Measurements from ENCODE around the gene DLX3.

Gene DLX3

GRCh38 chr17:49957350-49957749 lies 37.7 kb downstream of the DLX3 start:
- no peak for DNase-seq (ENCODE audit: low read depth)

- no peak for DNase-seq (ENCODE audit: low read depth)
Observed at GRCh38 chr17:49956780-49957179, 38.2 kb downstream of the DLX3 start.

GRCh38 chr17:49955157-49955556 lies 39.9 kb downstream of the DLX3 start:
- DNase-seq (ENCODE audit: low read depth), result no peak

GRCh38 chr17:49952912-49953497 lies 42.0 kb downstream of the DLX3 start:
- no peak for DNase-seq (ENCODE audit: low read depth)

GRCh38 chr17:49952209-49952911 lies 42.7 kb downstream of the DLX3 start:
- peak; percentile 77 for DNase-seq (ENCODE audit: low read depth)

- no peak for DNase-seq (ENCODE audit: low read depth)
Observed at GRCh38 chr17:49951362-49952082, 43.5 kb downstream of the DLX3 start.

GRCh38 chr17:49949634-49950033 lies 45.4 kb downstream of the DLX3 start:
- DNase-seq (ENCODE audit: low read depth), result no peak

GRCh38 chr17:49946964-49947584 lies 48.0 kb downstream of the DLX3 start:
- DNase-seq (ENCODE audit: low read depth), result no peak

- no peak for DNase-seq (ENCODE audit: low read depth)
Observed at GRCh38 chr17:49946208-49946607, 48.8 kb downstream of the DLX3 start.

GRCh38 chr17:49944273-49944870 lies 50.7 kb downstream of the DLX3 start:
- no peak for DNase-seq (ENCODE audit: low read depth)

- no peak for DNase-seq (ENCODE audit: low read depth)
Observed at GRCh38 chr17:49942947-49943346, 52.1 kb downstream of the DLX3 start.

- DNase-seq (ENCODE audit: low read depth), result no peak
Observed at GRCh38 chr17:49941427-49941826, 53.6 kb downstream of the DLX3 start.

All from stimulated activated CD8-positive, alpha-beta memory T cell treated with anti-CD3 and anti-CD28 coated beads, Interleukin-4, amount 100 ng/mL, for 24 hours (primary cell).